ENCODE data around the gene NTM.

The NTM gene

GRCh38 chr11:132131047-132131446 lies 760.6 kb downstream of the NTM start:
- no peak for DNase-seq

DNA sequence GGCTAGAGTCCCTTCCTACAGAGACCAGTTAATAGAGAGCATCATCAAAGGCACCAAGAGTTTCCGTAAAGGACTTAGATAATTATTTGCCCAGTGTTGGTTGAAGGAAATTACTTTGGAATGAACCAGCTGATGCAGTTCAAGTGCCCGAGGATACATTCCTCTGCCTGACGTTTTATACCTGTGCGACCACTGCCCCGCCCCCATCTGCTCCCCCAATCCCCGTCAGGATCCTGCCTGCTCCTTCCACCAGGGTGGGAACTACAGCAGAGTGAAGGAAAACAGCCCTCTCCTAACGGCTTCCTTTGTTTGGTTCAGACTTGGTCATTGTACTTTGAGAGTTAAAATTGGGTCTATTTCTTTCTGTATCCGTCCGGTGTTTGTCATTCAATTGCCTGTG lies 761.5 kb downstream of the NTM start:
- DNase-seq: no peak

- DNase-seq: no peak
Measured at GRCh38 chr11:132134322-132134721, 763.9 kb downstream of the NTM start.

DNA sequence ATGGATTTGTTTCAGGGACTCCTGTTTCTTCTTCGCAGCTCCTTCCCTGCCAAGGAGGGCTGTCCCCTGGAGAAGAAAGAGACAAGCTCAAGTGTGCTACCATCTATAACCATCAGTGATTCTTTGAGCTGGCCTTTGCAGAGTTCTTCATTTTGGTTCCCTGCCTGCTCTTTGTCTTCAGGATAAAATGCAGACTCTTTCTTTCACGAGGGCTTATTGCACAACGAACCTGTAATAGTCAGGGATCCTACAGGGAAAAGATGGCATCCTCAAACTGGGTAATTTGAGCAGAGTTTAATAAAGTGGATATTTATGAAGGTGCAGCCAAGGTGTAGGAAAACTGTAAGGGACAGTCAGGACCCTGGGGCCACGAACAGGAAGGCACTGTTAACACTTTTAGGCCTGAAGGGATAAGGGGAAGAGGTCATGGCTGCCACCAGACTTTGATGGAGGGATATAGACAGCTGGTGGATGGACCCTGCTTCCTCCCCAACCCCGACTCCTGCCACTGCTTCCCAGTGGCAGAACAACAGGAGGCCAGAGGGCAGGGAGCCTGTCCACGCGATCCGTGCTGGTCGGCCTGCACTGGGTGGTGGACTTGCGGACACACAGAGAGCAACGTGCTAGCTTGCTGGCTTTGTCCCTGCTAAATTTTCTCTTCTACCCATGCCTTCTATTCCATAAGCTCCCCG lies 767.0 kb downstream of the NTM start:
- DNase-seq: no peak

GRCh38 chr11:132137981-132138313 lies 767.5 kb downstream of the NTM start:
- DNase-seq: no peak

DNA sequence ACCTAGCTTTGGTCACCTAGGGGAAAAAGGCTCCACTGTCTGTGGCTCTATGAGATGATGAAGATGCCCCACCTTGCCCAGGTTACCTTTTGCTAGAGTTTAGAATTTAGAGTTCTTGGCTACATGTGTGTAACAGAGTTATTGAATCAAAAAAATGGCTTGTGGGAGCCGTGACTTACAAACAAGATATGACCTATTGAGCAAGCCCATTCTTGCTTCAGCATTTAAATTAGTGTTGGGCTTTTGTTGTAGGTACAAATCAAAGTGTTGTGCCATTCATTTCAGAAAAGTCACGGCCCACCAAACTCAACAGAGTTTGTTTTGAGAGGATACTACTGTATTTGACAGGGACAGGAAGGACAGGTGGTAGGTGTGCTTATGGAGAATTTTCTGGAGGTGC lies 768.8 kb downstream of the NTM start:
- DNase-seq: no peak

DNA sequence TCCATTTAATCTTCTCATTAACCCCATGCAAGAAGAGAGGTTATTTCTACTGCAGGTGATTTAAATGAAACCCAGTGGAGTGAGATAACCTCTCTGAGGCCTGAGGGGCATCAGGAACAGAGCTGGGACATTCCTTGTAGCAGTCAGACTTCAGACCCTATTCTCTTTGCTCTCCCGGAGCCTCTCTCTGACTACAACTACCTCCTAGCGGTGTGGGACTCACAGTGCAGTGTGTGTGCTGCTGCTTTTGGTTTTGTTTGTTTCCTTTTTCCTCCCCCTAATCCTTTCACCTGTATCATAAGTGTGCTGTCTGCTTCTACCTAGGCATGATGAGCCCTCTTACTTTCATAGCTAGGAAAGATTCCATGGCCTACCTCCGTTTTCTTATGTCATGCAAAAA lies 769.6 kb downstream of the NTM start:
- DNase-seq: no peak

DNA sequence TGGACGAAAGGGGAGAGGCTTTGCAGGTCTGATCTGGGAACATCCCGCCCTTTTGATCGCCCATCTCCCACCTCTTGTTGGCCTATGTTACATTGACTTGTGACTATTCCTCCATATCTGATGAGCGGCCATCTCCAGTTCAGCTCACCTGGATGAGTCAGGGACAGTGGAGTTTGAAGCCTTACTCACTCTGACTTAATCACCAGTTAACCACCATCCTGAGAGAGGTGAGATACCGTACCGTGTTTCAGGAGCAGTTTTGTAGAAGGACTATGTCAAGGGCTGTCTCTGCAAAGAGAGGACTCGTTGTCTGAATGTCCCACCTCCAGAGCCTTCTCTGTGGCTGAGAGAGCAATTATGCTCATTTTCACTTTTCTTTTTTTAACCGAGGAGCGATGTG lies 771.7 kb downstream of the NTM start:
- no peak for DNase-seq

DNA sequence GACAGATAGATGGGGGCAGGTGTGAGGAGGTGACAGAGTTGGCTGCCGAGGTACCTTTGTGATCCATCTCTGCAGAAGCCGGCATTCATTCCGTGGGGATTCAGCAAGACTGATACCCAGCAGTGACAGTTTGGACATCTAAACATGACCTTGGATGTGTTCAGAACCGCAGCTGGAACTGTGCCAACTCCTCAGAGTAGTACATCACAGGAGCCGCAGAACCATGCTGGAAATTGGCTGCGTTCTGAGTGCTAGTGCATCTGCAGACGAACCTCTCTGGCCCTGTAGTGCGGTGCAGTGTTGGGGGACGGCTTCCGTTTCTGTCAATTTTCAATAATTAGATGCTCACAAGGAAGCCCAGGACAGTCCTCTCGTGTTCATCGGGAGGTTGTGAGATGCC lies 772.1 kb downstream of the NTM start:
- DNase-seq: no peak

- DNase-seq: no peak
Measured at GRCh38 chr11:132147464-132147863, 777.0 kb downstream of the NTM start.

DNA sequence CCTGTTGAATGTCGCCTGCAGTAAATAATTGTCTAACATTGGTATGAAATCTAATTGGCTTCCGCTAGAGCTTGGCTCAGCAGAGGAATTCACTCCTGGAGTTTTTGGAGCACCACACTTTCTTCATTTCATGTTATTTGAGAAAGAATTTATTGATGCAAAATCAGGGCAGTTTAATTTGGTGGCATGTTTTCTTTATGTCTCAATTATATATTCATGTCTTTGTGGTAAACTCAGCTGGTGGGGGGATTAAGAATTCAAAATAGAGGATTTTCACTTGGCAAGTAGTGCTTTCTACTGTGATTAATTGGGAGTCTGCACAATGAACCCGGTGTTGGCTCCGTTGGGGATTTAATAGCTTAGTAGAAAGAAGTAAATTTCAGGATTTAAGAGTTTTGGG lies 784.4 kb downstream of the NTM start:
- no peak for DNase-seq

DNA sequence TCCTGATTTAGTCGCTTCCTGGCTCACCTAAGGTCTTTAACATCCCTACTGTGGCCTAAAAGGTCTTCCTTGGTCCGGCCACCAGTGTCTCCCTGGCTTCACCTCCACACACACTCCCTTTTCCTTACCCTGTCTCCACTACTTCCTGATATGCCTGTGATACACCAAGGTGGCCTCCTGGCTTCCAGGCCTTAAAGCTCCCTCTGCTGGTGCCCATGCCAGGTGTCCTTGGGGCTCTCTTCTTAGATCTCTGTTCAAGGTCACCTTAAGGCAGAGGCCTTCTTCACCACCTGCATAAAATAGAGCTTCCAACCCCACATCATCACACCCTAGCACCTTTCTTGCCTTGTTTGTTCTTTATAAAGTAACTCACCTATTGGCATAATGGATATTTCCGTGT lies 787.7 kb downstream of the NTM start:
- DNase-seq: no peak

GRCh38 chr11:132158696-132159095 lies 788.3 kb downstream of the NTM start:
- DNase-seq: no peak

- DNase-seq: no peak
Measured at GRCh38 chr11:132161403-132162078, 791.1 kb downstream of the NTM start.

GRCh38 chr11:132168344-132168981 lies 798.0 kb downstream of the NTM start:
- no peak for DNase-seq

DNA sequence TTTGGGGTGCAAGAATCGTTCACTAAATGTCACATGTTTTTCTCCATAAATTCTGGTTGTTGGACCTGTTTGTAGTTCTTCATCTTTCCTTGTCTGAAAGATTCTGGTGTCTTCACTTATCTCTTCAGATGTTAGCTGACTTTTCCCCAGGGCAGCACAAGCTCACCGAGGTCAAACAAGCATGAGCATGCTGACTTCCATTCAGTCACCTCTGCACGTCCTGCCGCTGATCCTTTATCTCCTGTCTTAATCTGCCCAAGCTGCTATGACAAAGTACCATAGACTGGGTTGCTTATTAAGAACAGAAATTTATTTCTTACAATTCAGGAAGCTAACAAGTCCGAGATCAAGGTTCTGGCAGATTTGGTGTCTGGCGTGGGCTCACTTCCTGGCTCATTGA lies 800.6 kb downstream of the NTM start:
- DNase-seq: no peak

- DNase-seq: no peak
Measured at GRCh38 chr11:132174362-132175255, 804.2 kb downstream of the NTM start.

DNA sequence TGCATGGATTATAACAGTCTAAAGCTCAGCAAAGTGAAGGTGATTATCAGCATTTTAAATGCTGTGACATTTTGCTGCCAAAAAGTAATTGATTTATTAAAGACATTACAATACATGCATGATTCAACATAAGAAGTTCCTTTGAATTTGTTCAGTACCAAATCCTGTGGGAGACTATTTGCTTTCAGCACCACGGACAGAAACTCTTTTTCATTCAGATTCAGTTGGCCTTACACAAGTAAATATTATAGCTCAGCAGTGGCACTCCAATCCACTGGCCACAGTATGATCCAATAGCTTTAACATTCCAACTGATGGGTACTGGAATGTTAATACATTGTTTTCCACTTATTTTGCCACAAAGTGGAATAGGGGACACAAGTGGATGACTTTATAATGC lies 806.7 kb downstream of the NTM start:
- no peak for DNase-seq

DNA sequence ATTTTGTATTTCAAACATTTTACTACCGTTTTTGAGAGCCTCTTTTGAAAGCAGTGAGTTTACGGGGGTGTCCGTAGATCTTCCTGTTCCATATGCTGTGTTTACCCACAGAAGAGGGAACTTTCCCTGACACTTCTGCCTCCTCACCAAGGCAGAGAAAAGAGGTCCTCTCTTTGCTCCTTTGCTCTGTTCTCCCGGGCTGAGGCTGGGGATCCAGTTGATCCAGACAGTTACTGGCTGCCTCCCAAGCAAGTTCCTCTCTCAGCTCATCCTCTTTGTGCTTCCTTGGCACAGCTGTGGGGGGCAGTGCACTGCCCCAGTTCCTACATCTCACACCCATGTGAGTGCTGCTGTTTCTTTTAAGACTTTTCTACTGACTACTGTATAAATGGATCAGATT lies 813.7 kb downstream of the NTM start:
- no peak for DNase-seq

GRCh38 chr11:132185726-132186592 lies 815.5 kb downstream of the NTM start:
- DNase-seq: no peak

- no peak for DNase-seq
Measured at GRCh38 chr11:132186699-132187098, 816.3 kb downstream of the NTM start.

- DNase-seq: no peak
Measured at GRCh38 chr11:132187386-132187785, 817.0 kb downstream of the NTM start.

DNA sequence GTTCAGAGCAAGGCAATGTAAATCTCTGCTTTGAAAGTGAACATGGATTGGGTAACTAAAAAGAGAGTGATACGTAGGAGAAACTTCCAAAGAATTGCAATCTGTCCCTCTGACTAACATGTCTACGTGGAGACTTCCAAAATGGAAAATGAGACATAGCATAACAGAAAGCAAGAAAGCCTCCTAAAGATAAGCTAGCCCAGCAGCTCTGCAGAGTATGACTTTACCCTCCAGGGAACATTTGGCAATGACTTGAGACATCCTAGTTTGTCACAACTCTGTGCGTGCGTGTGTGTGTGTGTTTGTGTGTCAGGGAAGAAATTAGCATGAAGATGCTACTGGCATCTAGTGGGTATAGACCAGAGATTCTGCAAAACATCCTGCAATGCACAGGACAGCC lies 817.4 kb downstream of the NTM start:
- no peak for DNase-seq
